Erythroblast (primary cell): ENCODE measurements around the gene DRC3.

ENCODE experiments used
- GATA1 ChIP-seq: IDR thresholded peaks from 2 replicates; pipeline ENCODE4 v1.6.1; 2011; ENCODE audit warnings: low read depth, mild to moderate bottlenecking, control low read depth, low read length, moderate library complexity
- POLR2A ChIP-seq: IDR thresholded peaks from 2 replicates; pipeline ENCODE4 v1.6.1; 2011; ENCODE audit warnings: mild to moderate bottlenecking, low read length

DNA sequence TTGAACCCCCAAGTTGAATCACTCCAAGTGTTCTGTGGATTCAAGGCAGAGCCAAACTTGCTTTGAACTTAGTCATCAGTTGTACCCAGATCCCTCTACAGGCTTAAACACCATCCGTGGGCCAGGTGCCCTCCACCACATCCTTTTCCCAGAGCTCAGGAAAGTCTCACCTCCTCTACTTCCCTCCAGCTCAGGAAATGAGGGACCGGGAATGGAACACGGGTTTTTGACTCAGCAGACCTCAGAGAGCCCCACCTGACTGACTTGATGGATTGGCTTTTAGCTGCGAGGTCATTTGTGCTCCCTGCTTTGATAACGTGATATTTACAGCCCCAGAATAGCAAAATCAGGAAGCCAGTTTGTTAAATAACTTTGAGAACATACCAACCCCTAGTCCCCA is 86.6 kb downstream of the DRC3 start:
- TF ChIP-seq POLR2A (no peak), GATA1 (no peak)
